ENCODE data around the gene VPS26C.

GRCh38 chr21:37292041-37292440, 24.9 kb upstream of the VPS26C start:
- no peak for TF ChIP-seq CTCF (IDR thresholded peaks at IDR 0.05; ENCODE audit: low read length)
- no peak for TF ChIP-seq EZH2 (optimal IDR thresholded peaks at IDR 0.05; ENCODE audit: low read depth, low read length)
- TF ChIP-seq EZH2phosphoT487 (IDR thresholded peaks at IDR 0.05; ENCODE audit: low read length): no peak
